HCT116 (cell line): ENCODE results near the gene RRBP1. TPM values are rescaled to one million over a fixed set of nuclear protein-coding genes. Genes with fewer than 3 reads are reported as not detected.

Source experiments
- ATAC-seq: fragments of 200-7000 bp; cut with Tn5 transposase; 2 replicates; pipeline ENCODE4 v1.9.1; 2020; ENCODE audit warnings: mild to moderate bottlenecking, moderate library complexity
- BruUV-seq: library from RNA; stranded (reverse); fragments of 400-500 nt; replicated peaks from 2 replicates; lab custom pipeline; 2021; lab: Mats Ljungman, UMichigan
- CTCF ChIA-PET: fragments of 300-600 bp; sonication (Branson Sonifier 250); formaldehyde crosslinking; loops from one replicate; lab custom pipeline; 2021; ENCODE audit warnings: antibody characterized with exemption; lab: Charles Lee
- POLR2A ChIA-PET: fragments of 300-600, 350-600 bp; sonication (Branson Sonifier 250); formaldehyde crosslinking; loops from one replicate; lab custom pipeline; 2021; ENCODE audit warnings: antibody characterized with exemption; lab: Charles Lee
- RAD21 ChIA-PET, 2 experiments: fragments of 300-600 bp; sonication (Branson Sonifier 250); formaldehyde crosslinking; loops; one replicate each; lab custom pipeline; 2023; ENCODE audit warnings: low total read pairs in 2 of 2; ENCODE audit not compliant: uncharacterized antibody in 2 of 2, unreplicated experiment in 2 of 2, low non-redundant PET in 1 of 2; lab: Charles Lee
- DNase-seq: peaks from one replicate; pipeline ENCODE4 v3.0.0-alpha.2; 2010; ENCODE audit warnings: low read depth, low spot score
- H2AFZ ChIP-seq: fragments of 200-600 bp; shearing (Covaris generic), sonication (generic); 2 replicates; pipeline ENCODE4 v1.6.1; 2017; ENCODE audit warnings: low read depth, mixed run types, mixed read lengths, antibody characterized with exemption, low read length; ENCODE audit not compliant: poor library complexity, severe bottlenecking
- H3K27ac ChIP-seq: 2 replicates; pipeline ENCODE4 v1.5.1; 2012; ENCODE audit warnings: low read depth, low read length
- H3K27me3 ChIP-seq: fragments of 200-600 bp; sonication (generic); 2 replicates; pipeline ENCODE4 v1.6.1; 2016; ENCODE audit warnings: mixed run types, low read length, mixed read lengths; ENCODE audit not compliant: insufficient read depth
- H3K36me3 ChIP-seq, 2 experiments: fragments of 200-500 bp in 1 of 2; fragments of 200-600 bp in 1 of 2; sonication (Bioruptor generic) in 1 of 2; sonication (generic) in 1 of 2; 2 replicates each; pipeline versions ENCODE4 v1.5.1 to v1.6.1; 2014 to 2016; ENCODE audit warnings: low read length in 2 of 2, inconsistent platforms in 1 of 2, mixed read lengths in 1 of 2, mixed run types in 1 of 2; ENCODE audit not compliant: insufficient read depth in 2 of 2, control insufficient read depth in 1 of 2
- H3K4me1 ChIP-seq, 2 experiments: fragments of 200-600 bp in 1 of 2; sonication (generic) in 1 of 2; 2 replicates each; pipeline versions ENCODE4 v1.5.1 to v1.6.1; 2012 to 2017; ENCODE audit warnings: low read length in 2 of 2, inconsistent platforms in 1 of 2, mild to moderate bottlenecking in 1 of 2, mixed read lengths in 1 of 2, mixed run types in 1 of 2, moderate library complexity in 1 of 2; ENCODE audit not compliant: insufficient read depth in 2 of 2, control insufficient read depth in 1 of 2
- H3K4me2 ChIP-seq: fragments of 200-600 bp; sonication (generic); 2 replicates; pipeline ENCODE4 v1.6.1; 2017; ENCODE audit warnings: mixed run types, low read length, mixed read lengths
- H3K4me3 ChIP-seq, 2 experiments: fragments of 200-600 bp in 1 of 2; sonication (generic) in 1 of 2; replicated peaks in 1 of 2; 2 replicates each; pipeline ENCODE4 v1.5.1; 2011 to 2016; ENCODE audit warnings: low read length in 2 of 2, control low read depth in 1 of 2, low read depth in 1 of 2, mild to moderate bottlenecking in 1 of 2, mixed read lengths in 1 of 2, mixed run types in 1 of 2
- H3K79me2 ChIP-seq: fragments of 200-600 bp; sonication (generic); 2 replicates; pipeline ENCODE4 v1.6.1; 2017; ENCODE audit warnings: mild to moderate bottlenecking, mixed run types, low read length, moderate library complexity, mixed read lengths; ENCODE audit not compliant: insufficient read depth
- H3K9ac ChIP-seq: fragments of 200-600 bp; sonication (generic); 2 replicates; pipeline ENCODE4 v1.6.1; 2016; ENCODE audit warnings: low read length, mixed read lengths
- H3K9me2 ChIP-seq: fragments of 200-600 bp; sonication (generic), shearing (Covaris generic); 2 replicates; pipeline ENCODE4 v1.6.1; 2017; ENCODE audit warnings: mixed run types, mild to moderate bottlenecking, moderate library complexity; ENCODE audit not compliant: insufficient read depth
- H3K9me3 ChIP-seq, 2 experiments: fragments of 200-500 bp in 1 of 2; fragments of 200-600 bp in 1 of 2; sonication (Bioruptor generic) in 1 of 2; sonication (generic) in 1 of 2; 2 replicates each; pipeline ENCODE4 v1.6.1; 2014 to 2017; ENCODE audit warnings: low read length in 2 of 2, mixed read lengths in 2 of 2, inconsistent platforms in 1 of 2, low read depth in 1 of 2, mild to moderate bottlenecking in 1 of 2, mixed run types in 1 of 2, moderate library complexity in 1 of 2; ENCODE audit not compliant: control insufficient read depth in 1 of 2, insufficient read depth in 1 of 2
- H4K20me1 ChIP-seq: fragments of 200-600 bp; sonication (generic), shearing (Covaris generic); 2 replicates; pipeline ENCODE4 v1.6.1; 2017; ENCODE audit warnings: mixed run types, mild to moderate bottlenecking, moderate library complexity; ENCODE audit not compliant: insufficient read depth
- EZH2 ChIP-seq: fragments of 200-600 bp; sonication (generic); IDR thresholded peaks from 2 replicates; pipeline ENCODE4 v1.6.1; 2017; ENCODE audit warnings: antibody characterized with exemption, mixed run types
- JUND ChIP-seq: IDR thresholded peaks from 2 replicates; pipeline ENCODE4 v1.6.1; 2012
- MAX ChIP-seq: IDR thresholded peaks from 2 replicates; pipeline ENCODE4 v1.6.1; 2012
- POLR2AphosphoS5 ChIP-seq: IDR thresholded peaks from 2 replicates; pipeline ENCODE4 v1.6.1; 2011; ENCODE audit warnings: mild to moderate bottlenecking, low read depth, low read length, moderate library complexity
- SIN3A ChIP-seq: IDR thresholded peaks from 2 replicates; pipeline ENCODE4 v1.6.1; 2012; ENCODE audit warnings: low read depth
- SRF ChIP-seq: IDR thresholded peaks from 2 replicates; pipeline ENCODE4 v1.6.1; 2012; ENCODE audit warnings: low read depth
- TCF7L2 ChIP-seq: IDR thresholded peaks from 2 replicates; pipeline ENCODE4 v1.7.0; 2011; ENCODE audit warnings: borderline replicate concordance, inconsistent platforms; ENCODE audit not compliant: insufficient read depth, insufficient read length; ENCODE audit errors: extremely low read depth
- YY1 ChIP-seq: IDR thresholded peaks from 2 replicates; pipeline ENCODE4 v1.6.1; 2011; ENCODE audit warnings: low read length, low read depth, moderate library complexity, mild to moderate bottlenecking; ENCODE audit not compliant: insufficient replicate concordance; ENCODE audit errors: extremely low read depth
- ZBTB33 ChIP-seq: IDR thresholded peaks from 2 replicates; pipeline ENCODE4 v1.6.1; 2011; ENCODE audit warnings: mild to moderate bottlenecking, low read length, moderate library complexity; ENCODE audit not compliant: insufficient replicate concordance; ENCODE audit errors: extremely low read depth
- ZFX ChIP-seq: fragments of 450-650 bp; IDR thresholded peaks from 2 replicates; pipeline ENCODE4 v1.6.1; 2017
- ZNF274 ChIP-seq: fragments of 200-500 bp; sonication (Bioruptor generic); IDR thresholded peaks from 2 replicates; pipeline ENCODE4 v1.6.1; 2014; ENCODE audit warnings: mild to moderate bottlenecking, low read depth, low read length, inconsistent platforms
- intact Hi-C: fragments of 100-400 bp; cut with micrococcal nuclease; formaldehyde crosslinking; loops from 2 replicates; pipeline ENCODE4 v1.10.0; 2022
- total RNA-seq: library from RNA; stranded (reverse); gene quantifications from one replicate; pipeline ENCODE4 v1.2.1, GENCODE V29; 2021; ENCODE audit not compliant: unreplicated experiment

Gene RRBP1
- total RNA-seq, 1 experiment from 2014 or later = 123 TPM

- CTCF ChIA-PET = interaction anchor here (0.5 to 2.0 kb wide), 27 partner anchors 10 to 289 kb away, joined by 3 to 18 read pairs (median 5); no protein-coding TSS in a partner anchor
- ATAC-seq (peak; percentile 26), DNase-seq (no peak)
- H3K4me3 ChIP-seq = peak overlapping the region; percentile 78 to 82
- H3K36me3 ChIP-seq = peaks cover 15% of the 10 kb centered on the region in 2 experiments; a peak in 2 of 4 replicates
- no TSS peak for BruUV-seq
- POLR2A ChIA-PET = interaction anchor here (0.6 to 2.1 kb wide), 15 partner anchors 17 to 260 kb away, joined by 3 to 10 read pairs (median 4); no protein-coding TSS in a partner anchor
- intact Hi-C loops = loop anchor here (1.0 to 2.0 kb wide), 3 partner anchors 161 to 257 kb away; no protein-coding TSS in a partner anchor
- no peaks in the 10 kb centered on the region for H3K9me3 ChIP-seq
- H3K9ac ChIP-seq = peak overlapping the region; percentile 67
- peaks cover 12% of the 10 kb centered on the region; the same call in 1 of the 2 replicates for H3K27me3 ChIP-seq
- TF ChIP-seq ZNF274 (no peak), SIN3A (peak; percentile 7; the same call in 1 of the 2 replicates), YY1 (no peak), TCF7L2 (no peak), JUND (no peak), ZBTB33 (no peak), ZFX (peak; percentile 49), MAX (no peak), POLR2AphosphoS5 (no peak), EZH2 (no peak), SRF (no peak)
- H3K79me2 ChIP-seq = peaks cover 40% of the 10 kb centered on the region
- no peak overlapping the region for H2AFZ ChIP-seq
- H3K27ac ChIP-seq = peak overlapping the region; percentile 91
- H3K9me2 ChIP-seq = no peaks in the 10 kb centered on the region
- peaks cover 24 to 33% of the 10 kb centered on the region in 2 experiments for H3K4me1 ChIP-seq
- peak overlapping the region; percentile 83 for H3K4me2 ChIP-seq
- H4K20me1 ChIP-seq = no peaks in the 10 kb centered on the region
- RAD21 ChIA-PET = interaction anchor here (0.6 to 1.2 kb wide), 4 partner anchors 14 to 216 kb away, joined by 3 to 6 read pairs (median 4); no protein-coding TSS in a partner anchor
Measured at GRCh38 chr20:17681726-17682102, 328 bp downstream of the RRBP1 start.
